Endothelial cell of hepatic sinusoid (primary cell): ENCODE results near the gene NFATC1.

Experiments used
- in situ Hi-C: cut with HindIII; loops from 2 replicates; pipeline ENCODE4 v1.10.0; 2017; ENCODE audit warnings: low sequenced_read_pairs

NFATC1 gene

DNA sequence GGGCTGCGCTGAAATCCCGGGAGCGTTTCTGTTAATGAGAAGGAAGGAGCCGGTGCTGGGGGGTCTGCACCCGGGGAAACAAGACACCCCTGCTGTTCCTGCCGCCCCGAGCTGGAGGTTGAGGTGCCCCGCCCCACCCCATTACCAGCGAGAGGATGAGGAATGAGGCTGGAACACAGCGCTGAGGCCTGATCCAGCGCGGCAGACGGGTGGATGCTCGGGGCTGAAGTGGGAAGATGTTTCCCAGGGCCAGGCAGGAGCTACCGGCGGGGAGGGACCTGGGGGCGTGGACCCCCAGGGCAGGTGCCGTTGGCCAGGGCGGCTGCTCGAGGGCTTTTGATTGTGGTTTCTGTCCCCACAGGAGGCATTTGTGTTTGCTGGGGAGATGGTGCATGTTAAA, 149.5 kb downstream of the NFATC1 start:
- in situ Hi-C loops: no loop called here

GRCh38 chr18:79545736-79546171, 150.0 kb downstream of the NFATC1 start:
- in situ Hi-C loops: no loop called here

DNA sequence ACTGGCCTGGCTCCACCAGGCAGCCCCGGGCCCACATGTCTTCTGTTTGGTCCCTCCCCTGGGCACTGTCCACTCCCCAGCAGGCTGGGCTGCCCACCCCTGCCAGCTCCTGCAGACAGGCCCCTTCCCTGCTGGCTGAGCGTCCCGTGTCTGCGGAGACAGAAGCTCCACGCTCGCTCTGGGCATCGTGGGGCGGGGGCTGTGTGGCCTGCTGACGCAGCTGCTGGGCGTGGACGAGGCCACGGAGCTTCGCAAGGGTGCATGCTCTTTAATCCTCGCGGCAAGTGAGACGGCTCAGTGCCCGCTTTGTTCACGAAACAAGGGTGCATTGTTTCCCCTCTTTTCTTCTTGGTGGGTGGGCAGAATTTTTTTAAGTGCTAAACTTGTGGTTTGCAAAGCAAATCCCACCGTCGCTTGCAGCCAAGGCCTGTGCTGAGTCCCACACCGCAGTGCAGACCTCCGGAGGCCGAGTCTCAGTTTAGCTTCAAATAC, 151.1 kb downstream of the NFATC1 start:
- in situ Hi-C loops: no loop called here

GRCh38 chr18:79547413-79548076, 151.8 kb downstream of the NFATC1 start:
- in situ Hi-C loops: no loop called here

- in situ Hi-C loops: no loop called here
Measured at GRCh38 chr18:79548077-79548450, 152.3 kb downstream of the NFATC1 start.

GRCh38 chr18:79548621-79548985, 152.9 kb downstream of the NFATC1 start:
- in situ Hi-C loops: no loop called here

DNA sequence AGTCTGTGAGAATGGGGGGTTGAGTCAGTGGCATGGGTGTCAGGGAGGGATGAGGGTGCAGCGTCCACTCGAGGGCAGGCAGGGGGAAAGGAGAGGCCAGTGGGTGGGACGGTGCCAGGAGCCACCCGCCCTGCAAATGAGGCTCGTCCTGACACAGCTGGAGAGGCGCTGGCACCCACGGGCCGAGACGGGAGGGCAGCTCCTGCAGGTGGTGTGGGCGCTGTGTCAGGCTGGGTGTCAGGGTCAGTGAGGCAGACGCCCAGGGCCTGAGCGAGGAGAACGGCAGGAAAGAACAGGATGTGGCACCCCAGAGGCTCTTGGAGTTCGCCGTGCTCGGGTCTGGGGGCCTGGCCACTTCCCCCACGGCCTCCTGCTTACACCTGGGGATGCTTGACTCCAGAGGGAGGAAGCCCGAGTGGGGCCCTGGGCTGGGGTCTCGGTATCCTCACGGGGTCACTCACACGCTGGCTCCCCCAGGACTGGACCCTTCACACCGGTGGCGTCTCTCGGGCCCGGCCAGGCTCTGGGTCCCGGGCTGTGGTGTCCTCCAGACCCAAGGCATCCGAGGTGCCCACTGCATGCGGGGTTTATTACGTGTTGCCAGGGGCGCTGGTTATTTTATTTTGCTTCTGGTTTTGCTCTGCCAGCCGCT, 153.4 kb downstream of the NFATC1 start:
- in situ Hi-C loops: no loop called here

GRCh38 chr18:79549638-79550000, 153.9 kb downstream of the NFATC1 start:
- in situ Hi-C loops: no loop called here

GRCh38 chr18:79552140-79552631, 156.5 kb downstream of the NFATC1 start:
- in situ Hi-C loops: no loop called here

DNA sequence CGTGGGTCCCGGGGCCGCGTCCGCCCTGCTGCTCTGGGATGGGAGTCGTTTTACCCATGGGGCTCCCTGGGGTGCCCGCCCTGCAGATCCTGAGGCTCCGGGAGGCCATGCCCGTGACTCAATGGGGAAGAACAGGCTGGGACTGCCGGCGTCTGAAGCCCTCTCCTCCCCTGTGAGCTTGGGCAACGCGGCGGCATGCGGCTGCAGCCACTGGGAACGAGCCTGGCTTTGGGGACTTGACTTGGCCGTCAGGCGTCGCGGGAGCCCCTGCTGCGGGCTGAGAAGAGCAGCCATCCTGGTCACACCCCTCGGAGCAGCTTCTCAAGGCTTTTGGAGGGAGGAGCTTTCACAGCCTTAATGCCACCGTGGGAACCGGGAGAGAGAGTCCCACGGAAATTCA, 157.0 kb downstream of the NFATC1 start:
- in situ Hi-C loops: no loop called here

- in situ Hi-C loops: no loop called here
Measured at GRCh38 chr18:79553154-79553553, 157.4 kb downstream of the NFATC1 start.

DNA sequence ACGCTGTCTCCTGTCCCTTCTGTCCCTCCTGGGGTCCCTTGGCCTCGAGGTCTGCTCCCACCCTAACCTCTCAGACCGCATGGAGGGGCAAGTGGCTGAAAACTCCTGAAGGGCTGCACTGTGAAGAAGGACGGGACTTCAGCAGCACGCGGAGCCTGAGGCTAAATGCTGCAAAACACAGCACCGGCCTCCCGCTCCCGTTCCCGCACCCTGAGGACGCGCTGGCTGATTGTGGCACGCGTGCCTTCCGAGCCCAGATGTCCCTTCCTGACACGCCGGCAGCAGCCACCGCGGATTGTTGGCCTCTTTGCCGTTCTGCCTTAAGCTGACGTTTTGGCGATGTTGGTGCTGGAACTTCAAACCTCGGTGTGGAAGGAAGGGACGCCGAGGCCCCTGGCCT, 158.0 kb downstream of the NFATC1 start:
- in situ Hi-C loops: no loop called here

GRCh38 chr18:79554321-79554720, 158.6 kb downstream of the NFATC1 start:
- in situ Hi-C loops: no loop called here

DNA sequence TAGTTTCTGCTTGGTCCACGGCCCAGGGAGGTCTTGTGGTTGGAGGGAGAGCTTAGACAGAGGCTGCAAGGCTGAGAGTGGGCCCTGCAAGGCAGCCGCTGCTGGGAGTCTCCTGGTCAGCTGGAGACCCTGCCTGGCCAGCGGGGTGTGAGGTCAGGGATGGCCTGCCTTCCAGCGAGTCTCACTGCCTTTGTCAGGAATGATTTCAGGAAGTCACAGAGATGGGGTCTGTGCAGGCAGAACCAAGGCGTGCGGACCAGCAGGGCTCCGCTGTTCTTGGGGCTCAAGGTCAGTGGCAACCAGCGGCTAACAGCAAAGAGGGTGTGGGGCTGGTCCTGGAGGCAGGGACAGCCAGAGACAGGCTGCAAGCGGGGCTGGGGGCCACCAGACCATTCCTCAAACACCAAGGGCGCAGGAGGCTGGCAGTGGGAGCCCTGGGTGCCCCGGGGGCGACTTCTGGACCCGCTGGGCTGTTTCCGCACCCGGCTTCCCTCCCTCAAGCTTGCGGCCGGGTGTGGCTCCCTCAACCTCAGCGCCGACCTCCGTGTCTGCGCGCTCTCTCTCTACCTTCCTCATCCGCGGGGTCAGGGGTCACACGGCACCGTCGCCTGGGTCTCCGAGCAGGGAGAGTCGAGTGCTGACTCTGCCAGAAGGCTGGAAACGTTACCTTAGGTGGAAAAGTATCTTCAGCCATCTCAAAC, 159.4 kb downstream of the NFATC1 start:
- in situ Hi-C loops: no loop called here

DNA sequence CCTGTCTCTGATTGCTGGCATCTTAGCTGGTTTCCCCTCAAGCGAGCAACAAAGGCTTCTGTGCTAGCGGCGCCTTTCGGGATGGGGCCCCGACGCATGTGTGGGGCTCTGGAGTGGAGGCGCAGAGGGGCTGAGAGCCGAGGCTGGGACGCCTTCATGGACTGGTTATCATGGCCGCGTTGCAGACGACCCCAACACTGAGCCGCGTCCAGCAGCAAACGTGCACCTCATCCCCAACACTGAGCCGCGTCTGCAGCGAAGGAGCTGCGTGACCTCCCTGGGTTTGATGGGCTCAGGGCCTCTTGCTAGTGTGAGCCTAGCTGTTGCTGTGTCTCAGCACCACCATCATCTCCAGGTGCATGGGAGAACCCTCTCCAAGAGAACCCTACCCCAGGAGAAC, 160.2 kb downstream of the NFATC1 start:
- in situ Hi-C loops: no loop called here

- in situ Hi-C loops: no loop called here
Measured at GRCh38 chr18:79556829-79557585, 161.3 kb downstream of the NFATC1 start.

GRCh38 chr18:79558196-79558932, 162.6 kb downstream of the NFATC1 start:
- in situ Hi-C loops: no loop called here

- in situ Hi-C loops: no loop called here
Measured at GRCh38 chr18:79558933-79559416, 163.2 kb downstream of the NFATC1 start.

- in situ Hi-C loops: no loop called here
Measured at GRCh38 chr18:79559436-79559835, 163.7 kb downstream of the NFATC1 start.
